Thyroid gland (tissue), 4 donors: ENCODE results near the gene ZNF579.

Experiments used
- POLR2A ChIP-seq, 2 donors: fragments of 450-650 bp; IDR thresholded peaks; one replicate each; pipeline ENCODE4 v1.6.1; 2017; ENCODE audit warnings: antibody characterized with exemption in 2 of 2, mild to moderate bottlenecking in 2 of 2, moderate library complexity in 1 of 2
- TF ChIP-seq, protein P1 (sequence below), 6 experiments: fragments of 200-600 bp in 3 of 6; fragments of 450-650 bp in 3 of 6; sonication (generic) in 3 of 6; IDR thresholded peaks; one replicate each; pipeline ENCODE4 v1.5.1; 2016 to 2019; ENCODE audit warnings: antibody characterized with exemption in 6 of 6, mild to moderate bottlenecking in 2 of 6, inconsistent platforms in 1 of 6, moderate library complexity in 1 of 6

DNA sequence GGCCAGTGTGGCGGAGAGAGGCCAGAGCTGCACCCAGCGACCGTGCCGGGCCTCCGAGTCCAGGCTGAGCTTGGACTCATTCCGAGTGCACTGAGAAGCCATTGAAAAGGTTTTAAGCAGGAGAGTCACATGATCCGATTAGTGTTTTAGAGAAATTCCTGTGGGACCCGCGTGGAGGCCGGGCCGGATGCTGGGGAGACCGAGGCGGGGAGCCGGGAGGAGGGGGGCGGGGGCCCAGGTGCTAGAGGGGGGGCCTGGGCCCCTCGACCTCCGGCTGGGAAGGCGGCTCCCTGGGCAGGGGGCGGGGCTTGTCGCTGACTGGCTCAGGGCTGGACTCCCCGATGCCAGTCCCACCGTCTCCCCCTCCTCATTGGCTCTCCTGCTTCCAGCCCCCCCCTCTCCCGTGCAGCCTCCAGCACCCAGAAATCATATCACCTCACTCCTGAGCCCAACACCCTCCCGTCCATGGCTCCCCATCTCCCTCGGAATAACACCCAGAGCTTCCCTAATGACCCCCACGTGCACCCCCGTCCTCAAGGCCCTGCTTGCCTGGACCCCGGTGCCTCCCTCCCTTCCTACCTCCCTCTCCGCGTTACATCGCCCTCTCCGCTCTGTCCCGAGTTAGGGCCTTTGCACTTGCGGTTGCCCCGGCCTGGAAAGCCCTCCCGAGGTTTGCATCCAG, 5.2 kb upstream of the ZNF579 start:
- TF ChIP-seq, protein P1, sequence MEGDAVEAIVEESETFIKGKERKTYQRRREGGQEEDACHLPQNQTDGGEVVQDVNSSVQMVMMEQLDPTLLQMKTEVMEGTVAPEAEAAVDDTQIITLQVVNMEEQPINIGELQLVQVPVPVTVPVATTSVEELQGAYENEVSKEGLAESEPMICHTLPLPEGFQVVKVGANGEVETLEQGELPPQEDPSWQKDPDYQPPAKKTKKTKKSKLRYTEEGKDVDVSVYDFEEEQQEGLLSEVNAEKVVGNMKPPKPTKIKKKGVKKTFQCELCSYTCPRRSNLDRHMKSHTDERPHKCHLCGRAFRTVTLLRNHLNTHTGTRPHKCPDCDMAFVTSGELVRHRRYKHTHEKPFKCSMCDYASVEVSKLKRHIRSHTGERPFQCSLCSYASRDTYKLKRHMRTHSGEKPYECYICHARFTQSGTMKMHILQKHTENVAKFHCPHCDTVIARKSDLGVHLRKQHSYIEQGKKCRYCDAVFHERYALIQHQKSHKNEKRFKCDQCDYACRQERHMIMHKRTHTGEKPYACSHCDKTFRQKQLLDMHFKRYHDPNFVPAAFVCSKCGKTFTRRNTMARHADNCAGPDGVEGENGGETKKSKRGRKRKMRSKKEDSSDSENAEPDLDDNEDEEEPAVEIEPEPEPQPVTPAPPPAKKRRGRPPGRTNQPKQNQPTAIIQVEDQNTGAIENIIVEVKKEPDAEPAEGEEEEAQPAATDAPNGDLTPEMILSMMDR (IDR thresholded peaks at IDR 0.05): no peak
- TF ChIP-seq POLR2A (IDR thresholded peaks at IDR 0.05): peak in 1 of 2 donors; percentile 20
